DOHH2 (cell line): ENCODE data around the gene SEMA3A.

Source experiments
- H3F3A ChIP-seq: fragments of 200-600 bp; sonication (generic), shearing (Covaris generic); 2 replicates; pipeline ENCODE4 v1.6.0; 2016; ENCODE audit warnings: antibody characterized with exemption, mild to moderate bottlenecking; ENCODE audit not compliant: control insufficient read depth, insufficient read depth
- H3K27ac ChIP-seq: fragments of 200-600 bp; sonication (generic); 2 replicates; pipeline ENCODE4 v1.5.1; 2014; ENCODE audit warnings: low read depth, mild to moderate bottlenecking, low read length, moderate library complexity
- H3K27me3 ChIP-seq: fragments of 200-600 bp; sonication (generic); 2 replicates; pipeline ENCODE4 v1.6.1; 2014; ENCODE audit warnings: mild to moderate bottlenecking, low read length, mixed read lengths; ENCODE audit not compliant: control insufficient read depth
- H3K36me3 ChIP-seq: fragments of 200-600 bp; sonication (generic); 2 replicates; pipeline ENCODE4 v1.6.1; 2014; ENCODE audit warnings: mild to moderate bottlenecking, low read length, moderate library complexity, mixed read lengths; ENCODE audit not compliant: control insufficient read depth
- H3K4me1 ChIP-seq: fragments of 200-600 bp; sonication (generic); 2 replicates; pipeline ENCODE4 v1.6.1; 2014; ENCODE audit warnings: mild to moderate bottlenecking, low read length, mixed read lengths; ENCODE audit not compliant: control insufficient read depth
- H3K4me2 ChIP-seq: fragments of 200-600 bp; sonication (generic); 2 replicates; pipeline ENCODE4 v1.6.0; 2014; ENCODE audit warnings: mild to moderate bottlenecking, low read length, moderate library complexity
- H3K4me3 ChIP-seq: fragments of 200-600 bp; sonication (generic); 2 replicates; pipeline ENCODE4 v1.5.1; 2014; ENCODE audit warnings: mild to moderate bottlenecking, low read length, mixed read lengths
- H3K79me2 ChIP-seq: fragments of 200-600 bp; sonication (generic); 2 replicates; pipeline ENCODE4 v1.6.1; 2014; ENCODE audit warnings: mild to moderate bottlenecking, low read length, mixed read lengths; ENCODE audit not compliant: control insufficient read depth
- H3K9me2 ChIP-seq: fragments of 200-600 bp; sonication (generic); replicated peaks from 2 replicates; pipeline ENCODE4 v1.6.1; 2014; ENCODE audit warnings: mild to moderate bottlenecking, low read length, mixed read lengths; ENCODE audit not compliant: control insufficient read depth
- H3K9me3 ChIP-seq: fragments of 200-600 bp; sonication (generic); 2 replicates; pipeline ENCODE4 v1.6.1; 2014; ENCODE audit warnings: antibody characterized with exemption, low read length, mixed read lengths; ENCODE audit not compliant: control insufficient read depth, insufficient read depth
- H4K20me1 ChIP-seq: fragments of 200-600 bp; sonication (generic); 2 replicates; pipeline ENCODE4 v1.6.0; 2014; ENCODE audit warnings: low read depth, mild to moderate bottlenecking, antibody characterized with exemption, low read length, moderate library complexity; ENCODE audit not compliant: control insufficient read depth, insufficient read depth
- CTCF ChIP-seq: fragments of 200-600 bp; sonication (generic); IDR thresholded peaks from one replicate; pipeline ENCODE4 v1.5.1; 2014; ENCODE audit warnings: antibody characterized with exemption, mild to moderate bottlenecking, low read depth, low read length; ENCODE audit not compliant: poor library complexity, severe bottlenecking
- EZH2phosphoT487 ChIP-seq: fragments of 200-600 bp; sonication (generic); IDR thresholded peaks from 2 replicates; pipeline ENCODE4 v1.6.1; 2017; ENCODE audit warnings: borderline replicate concordance, mild to moderate bottlenecking, antibody characterized with exemption, low read length, moderate library complexity, mixed read lengths

Gene SEMA3A

GRCh38 chr7:84170646-84171045 is 23.9 kb downstream of the SEMA3A start:
- no peaks in the 10 kb centered on the region for H4K20me1 ChIP-seq
- H3K4me2 ChIP-seq: no peak overlapping the region
- TF ChIP-seq CTCF (no peak), EZH2phosphoT487 (no peak)
- no peaks in the 10 kb centered on the region for H3K36me3 ChIP-seq
- no peaks in the 10 kb centered on the region for H3K27me3 ChIP-seq
- no peaks in the 10 kb centered on the region for H3K4me1 ChIP-seq
- H3K27ac ChIP-seq: no peak overlapping the region
- no peaks in the 10 kb centered on the region for H3F3A ChIP-seq
- H3K4me3 ChIP-seq: no peak overlapping the region
- no peaks in the 10 kb centered on the region for H3K9me2 ChIP-seq
- H3K79me2 ChIP-seq: no peaks in the 10 kb centered on the region
- no peaks in the 10 kb centered on the region; the same call in 1 of the 2 replicates for H3K9me3 ChIP-seq

- Histone ChIP-seq H3K27me3 (no peaks in the 10 kb centered on the region), H3K4me2 (no peak overlapping the region), H3F3A (no peaks in the 10 kb centered on the region), H3K9me2 (no peaks in the 10 kb centered on the region), H3K79me2 (no peaks in the 10 kb centered on the region), H3K27ac (no peak overlapping the region), H3K9me3 (no peaks in the 10 kb centered on the region), H3K36me3 (no peaks in the 10 kb centered on the region), H3K4me3 (no peak overlapping the region), H3K4me1 (no peaks in the 10 kb centered on the region), H4K20me1 (no peaks in the 10 kb centered on the region)
- TF ChIP-seq EZH2phosphoT487 (no peak), CTCF (no peak)
These were observed 32.0 kb downstream of the SEMA3A start for GRCh38 chr7:84162584-84162983.

GRCh38 chr7:84162125-84162524 is 32.5 kb downstream of the SEMA3A start:
- no peaks in the 10 kb centered on the region for H3F3A ChIP-seq
- H4K20me1 ChIP-seq: no peaks in the 10 kb centered on the region
- no peak overlapping the region for H3K27ac ChIP-seq
- H3K79me2 ChIP-seq: no peaks in the 10 kb centered on the region
- no peaks in the 10 kb centered on the region for H3K27me3 ChIP-seq
- TF ChIP-seq EZH2phosphoT487 (no peak), CTCF (no peak)
- H3K36me3 ChIP-seq: no peaks in the 10 kb centered on the region
- no peaks in the 10 kb centered on the region for H3K9me3 ChIP-seq
- no peak overlapping the region for H3K4me2 ChIP-seq
- H3K4me3 ChIP-seq: no peak overlapping the region
- H3K4me1 ChIP-seq: no peaks in the 10 kb centered on the region
- H3K9me2 ChIP-seq: no peaks in the 10 kb centered on the region

GRCh38 chr7:84161398-84161797 is 33.2 kb downstream of the SEMA3A start:
- TF ChIP-seq EZH2phosphoT487 (no peak), CTCF (no peak)
- H4K20me1 ChIP-seq: no peaks in the 10 kb centered on the region

More at GRCh38 chr7:84161398-84161797, 33.2 kb downstream of the SEMA3A start:
- H3K4me3 ChIP-seq: no peak overlapping the region
- no peaks in the 10 kb centered on the region for H3F3A ChIP-seq
- H3K4me2 ChIP-seq: no peak overlapping the region
- H3K9me2 ChIP-seq: no peaks in the 10 kb centered on the region
- no peaks in the 10 kb centered on the region for H3K4me1 ChIP-seq
- no peaks in the 10 kb centered on the region for H3K36me3 ChIP-seq
- no peak overlapping the region for H3K27ac ChIP-seq
- H3K79me2 ChIP-seq: no peaks in the 10 kb centered on the region
- H3K9me3 ChIP-seq: no peaks in the 10 kb centered on the region
- no peaks in the 10 kb centered on the region for H3K27me3 ChIP-seq
